H1 (cell line): ENCODE measurements around the gene LSM14B. TPM values are rescaled to one million over a fixed set of nuclear protein-coding genes. Genes with fewer than 3 reads are reported as not detected.
A peak's percentile ranks its signal among the peaks of the same experiment; 100 is the strongest.

Experiments
- ATF3 ChIP-seq: IDR thresholded peaks from 2 replicates; pipeline ENCODE4 v1.6.1; 2011; ENCODE audit warnings: low read depth, mild to moderate bottlenecking, low read length; ENCODE audit not compliant: insufficient read depth
- CTCF ChIP-seq, 3 experiments: IDR thresholded peaks; 1 replicate in 2 of 3; 2 replicates in 1 of 3; pipeline versions ENCODE4 v1.5.1 to v1.6.1; 2011; ENCODE audit warnings: low read length in 3 of 3, mild to moderate bottlenecking in 3 of 3, inconsistent platforms in 2 of 3, low read depth in 1 of 3, moderate library complexity in 1 of 3; ENCODE audit not compliant: insufficient read depth in 1 of 3; ENCODE audit errors: control extremely low read depth in 1 of 3
- SUZ12 ChIP-seq: fragments of 200-600 bp; sonication (generic); IDR thresholded peaks from 2 replicates; pipeline ENCODE4 v1.6.1; 2012; ENCODE audit warnings: mild to moderate bottlenecking, inconsistent platforms, low read length, moderate library complexity, mixed read lengths
- polyA plus RNA-seq, 7 experiments: library from polyadenylated mRNA; depleted of rRNA in 3 of 7; stranded (reverse) in 5 of 7; unstranded in 2 of 7; fragments of >200 nt in 5 of 7; fragments of 200-250 nt in 2 of 7; gene quantifications; 1 replicate in 5 of 7; 2 replicates in 1 of 7; 4 replicates in 1 of 7; pipeline versions ENCODE4 v1.2.1 to v1.2.3, GENCODE V29; 2011 to 2013; ENCODE audit warnings: missing spikeins in 2 of 7, mixed read lengths in 2 of 7
- total RNA-seq: library from RNA; stranded (reverse); fragmentation: NEBNext Ultra II Directional; extraction: Animal tissue kit (Norgen Biotek cat#: 25700); gene quantifications from 2 replicates; pipeline ENCODE4 v1.2.1, GENCODE V29; 2021

LSM14B gene
- total and polyA plus RNA-seq, 2 of the 8 experiments (the other 6 are each of a cell fraction or from before 2014, with no cell fraction given): 58.3 to 65.6 TPM

- TF ChIP-seq CTCF (IDR thresholded peaks at IDR 0.05; ENCODE audit: control extremely low read depth in 1 of 3, insufficient read depth in 1 of 3, low read depth in 1 of 3, low read length in 3 of 3) (peak; percentile 76 to 90 (median 79)), ATF3 (no peak), SUZ12 (no peak)
- TF ChIP-seq, all 59 proteins: peak for 3
Observed at GRCh38 chr20:62136283-62137091, 14.2 kb downstream of the LSM14B start (continued).
